ENCODE measurements around the gene AANAT. TPM values are rescaled to one million over a fixed set of nuclear protein-coding genes. Genes with fewer than 3 reads are reported as not detected.

Gene AANAT
- polyA plus RNA-seq, 2 of the 4 experiments (the other 2 are of a cell fraction), result 0.08 TPM; not detected in 1

GRCh38 chr17:76472258-76472645 is 4.8 kb downstream of the AANAT start:
- Histone ChIP-seq H3K9me3 (no peaks in the 10 kb centered on the region), H3K4me1 (no peaks in the 10 kb centered on the region), H3K4me3 (no peak overlapping the region), H3K4me2 (no peak overlapping the region), H3K27ac (no peak overlapping the region)
- POLR2A ChIA-PET, result no interaction called here
- WGBS (ENCODE audit: missing lambda C conversion rate), result 92% methylated on average over 15 of the region's 15 CpGs
- CTCF ChIA-PET, result interaction anchor here (1.6 to 64.5 kb wide), 3 partner anchors 10 to 64 kb away, joined by 4 to 1994 read pairs (median 1994); partner anchors contain the start of genes AANAT, RHBDF2 and UBE2O
- no peak for DNase-seq (ENCODE audit: low read depth in 1 of 2, low spot score in 1 of 2)
- FAIRE-seq, result no peak
- no peak for ATAC-seq
- TF ChIP-seq TFCP2L1 (CRISPR knock-in tag; IDR thresholded peaks at IDR 0.05), result no peak
- no peak for TF ChIP-seq USF2 (IDR thresholded peaks at IDR 0.05)
- no peak for TF ChIP-seq KDM1A (IDR thresholded peaks at IDR 0.05; ENCODE audit: low read depth)
- no peak for TF ChIP-seq CHD2 (IDR thresholded peaks at IDR 0.05; ENCODE audit: low read length, partially characterized antibody)
- TF ChIP-seq RNF2 (IDR thresholded peaks at IDR 0.05; ENCODE audit: borderline replicate concordance, low read depth), result no peak
- no peak for TF ChIP-seq ZNF302 (CRISPR knock-in tag; IDR thresholded peaks at IDR 0.05)
- no peak for TF ChIP-seq ELK1 (IDR thresholded peaks at IDR 0.05; ENCODE audit: low read depth, low read length)
- no peak for TF ChIP-seq SREBF2 (IDR thresholded peaks at IDR 0.05)
- TF ChIP-seq HEYL (CRISPR knock-in tag; IDR thresholded peaks at IDR 0.05), result no peak
- TF ChIP-seq HOXA7 (CRISPR knock-in tag; IDR thresholded peaks at IDR 0.05), result no peak
- no peak for TF ChIP-seq HMGXB4 (CRISPR knock-in tag; IDR thresholded peaks at IDR 0.05; ENCODE audit: borderline replicate concordance)
- TF ChIP-seq SMC3 (IDR thresholded peaks at IDR 0.05), result no peak
- no peak for TF ChIP-seq EHMT2 (IDR thresholded peaks at IDR 0.05; ENCODE audit: low read depth)
- TF ChIP-seq E2F6 (IDR thresholded peaks at IDR 0.05; ENCODE audit: borderline replicate concordance, low read depth), result no peak
- TF ChIP-seq HDAC2 (IDR thresholded peaks at IDR 0.05), result no peak
- no peak for TF ChIP-seq CBX2 (IDR thresholded peaks at IDR 0.05; ENCODE audit: borderline replicate concordance, low read depth)
- TF ChIP-seq JUNB (IDR thresholded peaks at IDR 0.05), result no peak
- no peak for TF ChIP-seq RAD21 (conservative IDR thresholded peaks at IDR 0.05 in 1 of 2, IDR thresholded peaks at IDR 0.05 in 1 of 2)
- no peak for TF ChIP-seq EHF (CRISPR knock-in tag; IDR thresholded peaks at IDR 0.05)

GRCh38 chr17:76472726-76473125 is 5.3 kb downstream of the AANAT start:
- DNase-seq (ENCODE audit: low read depth in 1 of 2, low spot score in 1 of 2) (no peak), ATAC-seq (no peak), FAIRE-seq (no peak)
- ChIA-PET POLR2A (no interaction called here), CTCF (interaction anchor here (0.6 to 64.5 kb wide), 7 partner anchors 10 to 193 kb away, joined by 3 to 1994 read pairs (median 3); partner anchors contain the start of genes AANAT, RHBDF2 and UBE2O)
- 90% methylated on average over 11 of the region's 11 CpGs for WGBS (ENCODE audit: missing lambda C conversion rate)
- no peak overlapping the region for H3K4me2 ChIP-seq
- H3K4me1 ChIP-seq, result no peaks in the 10 kb centered on the region
- H3K27ac ChIP-seq, result no peak overlapping the region
- TF ChIP-seq NFE2L2 (conservative IDR thresholded peaks at IDR 0.05; ENCODE audit: low read length) (no peak), FOSL2 (IDR thresholded peaks at IDR 0.05) (no peak), FOSL2 (CRISPR knock-in tag; IDR thresholded peaks at IDR 0.05) (no peak), RCOR1 (IDR thresholded peaks at IDR 0.05; ENCODE audit: low read depth, low read length) (no peak), FOXS1 (CRISPR knock-in tag; IDR thresholded peaks at IDR 0.05) (no peak), BCL3 (IDR thresholded peaks at IDR 0.05) (no peak), PBX3 (IDR thresholded peaks at IDR 0.05) (no peak), RNF2 (IDR thresholded peaks at IDR 0.05; ENCODE audit: borderline replicate concordance, low read depth) (no peak), MAFK (IDR thresholded peaks at IDR 0.05; ENCODE audit: partially characterized antibody) (no peak), CHD2 (IDR thresholded peaks at IDR 0.05; ENCODE audit: low read length, partially characterized antibody) (no peak), MAX (IDR thresholded peaks at IDR 0.05) (no peak), ZC3H11A (IDR thresholded peaks at IDR 0.05) (no peak), RAD21 (conservative IDR thresholded peaks at IDR 0.05 in 1 of 2, IDR thresholded peaks at IDR 0.05 in 1 of 2) (no peak)
- H3K4me3 ChIP-seq, result no peak overlapping the region
- no peaks in the 10 kb centered on the region for H3K9me3 ChIP-seq
